ENCODE results near the gene SPR. TPM values are rescaled to one million over a fixed set of nuclear protein-coding genes. Genes with fewer than 3 reads are reported as not detected.
A peak's percentile ranks its signal among the peaks of the same experiment; 100 is the strongest.

SPR gene
- total and polyA plus RNA-seq, 2 of the 13 experiments (the other 11 are each of a cell fraction or from before 2014, with no cell fraction given) = 34.0 to 96.0 TPM

GRCh38 chr2:72888438-72889202, 1.4 kb downstream of the SPR start (continued):
- TF ChIP-seq NONO (IDR thresholded peaks at IDR 0.05) (no peak), NONO (CRISPR knock-in tag; conservative IDR thresholded peaks at IDR 0.05) (peak; percentile 79), HINFP (CRISPR knock-in tag; IDR thresholded peaks at IDR 0.05; ENCODE audit: low read depth) (no peak; the same call in 1 of the 2 replicates), ZNF292 (CRISPR knock-in tag; IDR thresholded peaks at IDR 0.05; ENCODE audit: borderline replicate concordance, low read depth) (peak; percentile 81; the same call in 1 of the 2 replicates), KDM2A (CRISPR knock-in tag; IDR thresholded peaks at IDR 0.05; ENCODE audit: borderline replicate concordance, low read depth) (no peak), ZNF547 (CRISPR knock-in tag; IDR thresholded peaks at IDR 0.05) (peak; percentile 50; the same call in 1 of the 2 replicates), ZNF143 (CRISPR knock-in tag; IDR thresholded peaks at IDR 0.05) (no peak), ZKSCAN8 (CRISPR knock-in tag; IDR thresholded peaks at IDR 0.05; ENCODE audit: borderline replicate concordance) (0 out of 2 replicates have a peak, but pooled peaks have one; percentile 47), ZKSCAN5 (CRISPR knock-in tag; IDR thresholded peaks at IDR 0.05) (no peak), CREB3 (CRISPR knock-in tag; IDR thresholded peaks at IDR 0.05) (no peak), KDM1A (CRISPR knock-in tag; IDR thresholded peaks at IDR 0.05) (no peak), PREB (CRISPR knock-in tag; IDR thresholded peaks at IDR 0.05) (no peak), FUBP1 (CRISPR knock-in tag; IDR thresholded peaks at IDR 0.05; ENCODE audit: borderline replicate concordance) (no peak), ZBTB49 (CRISPR knock-in tag; IDR thresholded peaks at IDR 0.05; ENCODE audit: borderline replicate concordance) (no peak), ZNF317 (CRISPR knock-in tag; IDR thresholded peaks at IDR 0.05) (no peak), BCL3 (CRISPR knock-in tag; IDR thresholded peaks at IDR 0.05) (no peak; the same call in 1 of the 2 replicates), ZSCAN9 (CRISPR knock-in tag; IDR thresholded peaks at IDR 0.05; ENCODE audit: borderline replicate concordance) (no peak), THRA (CRISPR knock-in tag; IDR thresholded peaks at IDR 0.05; ENCODE audit: borderline replicate concordance) (peak; percentile 50; the same call in 1 of the 2 replicates)
